H1 (cell line): ENCODE results near the gene HMGB3. TPM values are rescaled to one million over a fixed set of nuclear protein-coding genes. Genes with fewer than 3 reads are reported as not detected.

ENCODE experiments used
- CTCF ChIA-PET: fragments of 300-600 bp; sonication (Branson Sonifier 250); formaldehyde crosslinking; loops from one replicate; lab custom pipeline; 2021; ENCODE audit not compliant: partially characterized antibody; lab: Charles Lee
- POLR2A ChIA-PET: fragments of 300-600 bp; sonication (Branson Sonifier 250); formaldehyde crosslinking; loops from one replicate; lab custom pipeline; 2021; ENCODE audit warnings: inconsistent platforms; ENCODE audit not compliant: partially characterized antibody; lab: Charles Lee
- DNase-seq, 2 experiments: peaks; one replicate each; pipeline versions ENCODE4 v3.0.0 to v3.0.0-alpha.2; 2010 to 2022; ENCODE audit warnings: low spot score in 2 of 2, low read depth in 1 of 2, mixed read lengths in 1 of 2
- FAIRE-seq: peaks from 2 replicates; lab custom pipeline; 2011; peaks lifted over from hg19 to GRCh38; lab: Jason Lieb, UNC
- H2AFZ ChIP-seq: 2 replicates; pipeline ENCODE4 v1.8.1; 2012; ENCODE audit warnings: low read length, inconsistent platforms
- H2AK5ac ChIP-seq: 2 replicates; pipeline ENCODE4 v1.6.1; 2013; ENCODE audit warnings: low read depth, low read length
- H2BK120ac ChIP-seq: replicated peaks from 2 replicates; pipeline ENCODE3; 2013; ENCODE audit warnings: low read depth, low read length, inconsistent platforms
- H2BK12ac ChIP-seq: 2 replicates; pipeline ENCODE4 v1.6.1; 2013; ENCODE audit warnings: low read depth, low read length
- H2BK15ac ChIP-seq: 2 replicates; pipeline ENCODE4 v1.6.1; 2013; ENCODE audit warnings: low read length
- H2BK20ac ChIP-seq: 2 replicates; pipeline ENCODE4 v1.6.1; 2013; ENCODE audit warnings: low read length
- H2BK5ac ChIP-seq: 2 replicates; pipeline ENCODE4 v1.6.1; 2013; ENCODE audit warnings: low read depth, low read length
- H3K14ac ChIP-seq: 2 replicates; pipeline ENCODE4 v1.6.1; 2013; ENCODE audit warnings: inconsistent platforms; ENCODE audit not compliant: insufficient read length
- H3K18ac ChIP-seq: 2 replicates; pipeline ENCODE4 v1.6.1; 2013; ENCODE audit warnings: low read length; ENCODE audit errors: extremely low read depth
- H3K23ac ChIP-seq: 2 replicates; pipeline ENCODE4 v1.6.1; 2013; ENCODE audit warnings: inconsistent platforms; ENCODE audit not compliant: insufficient read length
- H3K23me2 ChIP-seq: 2 replicates; pipeline ENCODE4 v1.6.1; 2013; ENCODE audit warnings: low read depth, low read length
- H3K27ac ChIP-seq: 2 replicates; pipeline ENCODE4 v1.6.1; 2011; ENCODE audit warnings: low read depth, low read length, inconsistent platforms
- H3K27me3 ChIP-seq, 4 experiments: replicated peaks in 1 of 4; 1 replicate in 1 of 4; 2 replicates in 3 of 4; pipeline versions ENCODE4 v1.6.1 to v1.8.1; 2011 to 2013; ENCODE audit warnings: low read length in 3 of 4, mild to moderate bottlenecking in 3 of 4, inconsistent platforms in 2 of 4, mixed read lengths in 2 of 4, moderate library complexity in 1 of 4; ENCODE audit not compliant: control insufficient read depth in 3 of 4, insufficient read depth in 3 of 4; ENCODE audit errors: extremely low read depth in 1 of 4
- H3K36me3 ChIP-seq, 4 experiments: 2 replicates each; pipeline versions ENCODE4 v1.6.1 to v1.8.1; 2011 to 2013; ENCODE audit warnings: mild to moderate bottlenecking in 4 of 4, low read length in 3 of 4, moderate library complexity in 2 of 4, control low read depth in 1 of 4, inconsistent platforms in 1 of 4; ENCODE audit not compliant: insufficient read depth in 4 of 4, control insufficient read depth in 2 of 4
- H3K4ac ChIP-seq: replicated peaks from 2 replicates; pipeline ENCODE3; 2013; ENCODE audit warnings: low read length, low read depth, mixed read lengths, inconsistent platforms; ENCODE audit not compliant: insufficient read length
- H3K4me1 ChIP-seq, 4 experiments: replicated peaks in 1 of 4; 1 replicate in 1 of 4; 2 replicates in 3 of 4; pipeline versions ENCODE4 v1.6.1 to v1.8.1; 2011 to 2013; ENCODE audit warnings: low read length in 3 of 4, inconsistent platforms in 2 of 4, mixed read lengths in 1 of 4; ENCODE audit not compliant: insufficient read depth in 4 of 4, control insufficient read depth in 3 of 4
- H3K4me2 ChIP-seq, 2 experiments: 2 replicates each; pipeline versions ENCODE4 v1.6.1 to v1.8.1; 2011 to 2013; ENCODE audit warnings: low read depth in 2 of 2, low read length in 2 of 2, control low read depth in 1 of 2, inconsistent platforms in 1 of 2, mild to moderate bottlenecking in 1 of 2; ENCODE audit not compliant: insufficient read depth in 1 of 2
- H3K4me3 ChIP-seq, 4 experiments: fragments of 200-600, 300-600 bp in 1 of 4; sonication (generic), shearing (Covaris generic), sonication (Bioruptor Twin) in 1 of 4; 2 replicates each; pipeline versions ENCODE4 v1.5.1 to v1.8.1; 2011 to 2016; ENCODE audit warnings: low read length in 4 of 4, low read depth in 3 of 4, control low read depth in 2 of 4, inconsistent platforms in 2 of 4, mild to moderate bottlenecking in 2 of 4, mixed read lengths in 1 of 4, moderate library complexity in 1 of 4; ENCODE audit not compliant: insufficient read depth in 2 of 4; ENCODE audit errors: extremely low read depth in 1 of 4
- H3K56ac ChIP-seq: replicated peaks from 2 replicates; pipeline ENCODE3; 2013; ENCODE audit warnings: low read depth, mild to moderate bottlenecking, mixed read lengths, low read length, inconsistent platforms; ENCODE audit not compliant: insufficient read length
- H3K79me1 ChIP-seq: 2 replicates; pipeline ENCODE4 v1.6.1; 2013; ENCODE audit warnings: low read depth, low read length, control low read depth
- H3K79me2 ChIP-seq, 2 experiments: 2 replicates each; pipeline versions ENCODE4 v1.6.1 to v1.8.1; 2012 to 2013; ENCODE audit warnings: low read length in 2 of 2, mild to moderate bottlenecking in 2 of 2, inconsistent platforms in 1 of 2; ENCODE audit not compliant: insufficient read depth in 2 of 2, control insufficient read depth in 1 of 2
- H3K9ac ChIP-seq, 4 experiments: replicated peaks in 1 of 4; 1 replicate in 1 of 4; 2 replicates in 3 of 4; pipeline versions ENCODE4 v1.6.1 to v1.8.1; 2011 to 2013; ENCODE audit warnings: low read depth in 3 of 4, low read length in 3 of 4, control low read depth in 2 of 4, mild to moderate bottlenecking in 2 of 4, moderate library complexity in 2 of 4, inconsistent platforms in 1 of 4; ENCODE audit errors: extremely low read depth in 1 of 4
- H3K9me3 ChIP-seq, 2 experiments: 2 replicates each; pipeline versions ENCODE4 v1.6.1 to v1.8.1; 2012 to 2013; ENCODE audit warnings: mild to moderate bottlenecking in 2 of 2, moderate library complexity in 2 of 2, control low read depth in 1 of 2, inconsistent platforms in 1 of 2, low read depth in 1 of 2, low read length in 1 of 2, mixed read lengths in 1 of 2; ENCODE audit not compliant: insufficient read depth in 2 of 2
- H4K20me1 ChIP-seq, 2 experiments: replicated peaks in 1 of 2; 2 replicates each; pipeline versions ENCODE3 to v1.8.1; 2011 to 2013; ENCODE audit warnings: inconsistent platforms in 2 of 2, low read length in 2 of 2, mild to moderate bottlenecking in 1 of 2; ENCODE audit not compliant: insufficient read depth in 2 of 2, control insufficient read depth in 1 of 2
- H4K5ac ChIP-seq: 2 replicates; pipeline ENCODE4 v1.6.1; 2013; ENCODE audit warnings: low read length, low read depth, mixed read lengths, inconsistent platforms; ENCODE audit not compliant: insufficient read length
- H4K8ac ChIP-seq: 2 replicates; pipeline ENCODE4 v1.8.0; 2013; ENCODE audit warnings: mild to moderate bottlenecking, moderate library complexity, low read length, inconsistent platforms; ENCODE audit not compliant: insufficient read depth; ENCODE audit errors: extremely low read depth
- H4K91ac ChIP-seq: replicated peaks from 2 replicates; pipeline ENCODE3; 2013; ENCODE audit warnings: low read length, mixed read lengths, inconsistent platforms; ENCODE audit not compliant: insufficient read length
- GABPA ChIP-seq: IDR thresholded peaks from 2 replicates; pipeline ENCODE4 v1.6.1; 2011; ENCODE audit warnings: mild to moderate bottlenecking, low read length, moderate library complexity, borderline replicate concordance; ENCODE audit not compliant: insufficient read depth
- HDAC6 ChIP-seq: IDR thresholded peaks from one replicate; pipeline ENCODE4 v1.7.1; 2012; ENCODE audit warnings: low read depth, mild to moderate bottlenecking, inconsistent platforms, low read length, moderate library complexity
- KDM5A ChIP-seq: fragments of 200-600 bp; IDR thresholded peaks from 2 replicates; pipeline ENCODE4 v1.7.1; 2012; ENCODE audit warnings: mild to moderate bottlenecking, low read length, inconsistent platforms, mixed read lengths
- NRF1 ChIP-seq: IDR thresholded peaks from 2 replicates; pipeline ENCODE4 v1.6.1; 2011; ENCODE audit warnings: mild to moderate bottlenecking, low read depth, low read length, improper control_type of control experiment
- YY1 ChIP-seq: IDR thresholded peaks from 2 replicates; pipeline ENCODE4 v1.6.1; 2011; ENCODE audit warnings: low read depth, mild to moderate bottlenecking, low read length
- WGBS, 2 experiments: shearing (Covaris generic) in 1 of 2; methylation state at CpG; one replicate each; pipeline versions ENCODE4 v1.1.6 to v1.1.7; 2013 to 2015; ENCODE audit warnings: low lambda C conversion rate in 2 of 2, mixed read lengths in 2 of 2, inconsistent platforms in 1 of 2, low coverage in 1 of 2, missing lambda C conversion rate in 1 of 2; ENCODE audit not compliant: insufficient replicate concordance in 2 of 2, insufficient coverage in 1 of 2, insufficient read length in 1 of 2; ENCODE audit errors: extremely low coverage in 1 of 2, missing lambda C conversion rate in 1 of 2; 5-methylcytosine and 5-hydroxymethylcytosine counted together
- polyA plus RNA-seq, 7 experiments: library from polyadenylated mRNA; depleted of rRNA in 3 of 7; stranded (reverse) in 5 of 7; unstranded in 2 of 7; fragments of >200 nt in 5 of 7; fragments of 200-250 nt in 2 of 7; gene quantifications; 1 replicate in 5 of 7; 2 replicates in 1 of 7; 4 replicates in 1 of 7; pipeline versions ENCODE4 v1.2.1 to v1.2.3, GENCODE V29; 2011 to 2013; ENCODE audit warnings: missing spikeins in 2 of 7, mixed read lengths in 2 of 7
- total RNA-seq: library from RNA; stranded (reverse); fragmentation: NEBNext Ultra II Directional; extraction: Animal tissue kit (Norgen Biotek cat#: 25700); gene quantifications from 2 replicates; pipeline ENCODE4 v1.2.1, GENCODE V29; 2021

The HMGB3 gene
- total and polyA plus RNA-seq, 2 of the 8 experiments (the other 6 are each of a cell fraction or from before 2014, with no cell fraction given) = 55.8 to 346 TPM

DNA sequence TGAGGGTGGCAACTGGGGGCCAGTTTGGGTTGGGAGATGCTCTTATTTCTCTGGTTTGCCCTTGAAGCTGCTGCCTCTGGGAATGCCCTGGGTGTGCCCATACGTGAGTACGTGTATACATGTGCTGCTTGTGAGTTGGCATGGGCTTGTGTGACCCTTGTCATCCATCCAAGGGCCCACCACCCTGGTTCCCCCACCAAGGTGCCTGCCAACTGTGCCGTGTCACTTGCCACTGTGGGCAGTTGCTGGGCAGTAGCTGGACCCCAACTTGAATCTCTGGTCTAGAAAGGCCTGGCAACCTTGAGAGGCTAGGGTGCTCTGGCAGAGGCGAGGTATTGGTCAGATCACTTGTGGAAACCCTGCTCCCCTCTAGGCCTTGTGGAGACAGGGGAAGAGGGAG, 2.4 kb upstream of the HMGB3 start:
- Histone ChIP-seq H2BK120ac (no peak overlapping the region), H4K91ac (no peak overlapping the region), H2AFZ (no peak overlapping the region), H3K9ac (no peak overlapping the region), H3K27me3 (peaks cover 0 to 2% (median 0%) of the 10 kb centered on the region in 4 experiments; a peak in 1 of 7 replicates), H2AK5ac (no peak overlapping the region), H2BK12ac (no peak overlapping the region), H2BK15ac (no peak overlapping the region), H3K23ac (no peak overlapping the region), H3K4me2 (no peak overlapping the region), H4K8ac (no peak overlapping the region), H2BK20ac (no peak overlapping the region), H2BK5ac (no peak overlapping the region), H3K27ac (no peak overlapping the region), H4K5ac (no peak overlapping the region), H3K36me3 (peaks cover 0 to 2% (median under 1%) of the 10 kb centered on the region in 4 experiments; a peak in 3 of 8 replicates), H3K79me2 (peaks cover 0 to 14% of the 10 kb centered on the region in 2 experiments; a peak in 3 of 4 replicates), H3K4ac (no peak overlapping the region), H3K4me3 (no peak overlapping the region), H3K4me1 (peaks cover 0 to 6% (median under 1%) of the 10 kb centered on the region in 4 experiments; a peak in 1 of 7 replicates), H3K14ac (no peak overlapping the region), H3K56ac (no peak overlapping the region), H3K9me3 (no peaks in the 10 kb centered on the region), H3K23me2 (peaks cover 6% of the 10 kb centered on the region; the same call in 1 of the 2 replicates), H3K18ac (no peak overlapping the region), H4K20me1 (peaks cover 3 to 4% of the 10 kb centered on the region in 2 experiments), H3K79me1 (no peaks in the 10 kb centered on the region)
- CTCF ChIA-PET = no interaction called here
- 93% methylated on average over 3 of the region's 4 CpGs; no CpG with 5 or more reads in 1 of the 2 experiments for WGBS, 2 experiments
- DNase-seq = no peak
- TF ChIP-seq KDM5A (no peak), GABPA (no peak), HDAC6 (no peak), YY1 (no peak), NRF1 (no peak)
- POLR2A ChIA-PET = no interaction called here
- FAIRE-seq = no peak
